ENCODE measurements around the gene NPAS3.

Gene NPAS3

DNA sequence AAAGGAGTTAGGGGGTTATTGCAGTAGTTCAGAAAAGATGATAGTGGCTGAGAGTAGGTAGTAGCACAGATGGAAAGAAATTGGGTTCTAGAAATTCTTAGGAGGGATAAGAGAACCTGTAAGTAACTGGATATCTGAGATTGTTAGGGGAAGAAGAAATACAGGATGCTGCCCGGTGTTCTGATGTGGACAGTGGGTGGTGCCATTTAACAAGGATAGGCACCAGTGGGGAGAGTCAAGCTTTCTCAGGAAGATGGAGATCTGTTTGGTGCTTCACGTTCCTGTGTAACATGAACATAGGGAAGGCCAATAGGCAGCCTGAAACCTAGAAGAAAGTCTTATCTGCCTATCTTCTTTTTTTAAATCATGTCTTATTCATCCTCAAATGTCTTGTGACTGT lies 245.9 kb downstream of the NPAS3 start:
- H3K4me1 Mint-ChIP-seq: no peaks in the 10 kb centered on the region
- H3K27me3 Mint-ChIP-seq: no peaks in the 10 kb centered on the region
- no peak overlapping the region for H3K27ac Mint-ChIP-seq
- H3K36me3 Mint-ChIP-seq (ENCODE audit: low read depth): no peaks in the 10 kb centered on the region
- ATAC-seq: no peak
- no peaks in the 10 kb centered on the region for H3K9me3 Mint-ChIP-seq
- no peak for DNase-seq
- H3K4me3 Mint-ChIP-seq: no peak overlapping the region

DNA sequence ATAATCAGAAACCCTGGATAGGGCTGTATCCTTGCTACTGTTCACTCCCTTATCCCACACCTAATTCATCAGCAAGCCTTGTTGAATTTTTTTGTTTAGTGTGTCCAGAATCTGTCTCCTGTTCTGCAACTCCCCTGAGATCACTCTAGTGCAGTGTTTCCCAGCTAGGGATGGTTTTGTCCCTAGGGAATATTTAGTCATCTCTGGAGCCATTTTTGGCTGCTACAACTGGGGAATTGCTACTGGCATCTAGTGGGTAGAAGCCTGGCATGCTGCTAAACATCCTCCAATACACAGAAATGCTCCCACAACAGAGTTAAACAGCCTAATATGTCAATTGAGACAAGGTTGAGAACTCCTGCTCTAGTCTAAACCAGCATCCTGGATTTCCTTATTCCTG lies 248.0 kb downstream of the NPAS3 start:
- no peaks in the 10 kb centered on the region for H3K27me3 Mint-ChIP-seq
- no peaks in the 10 kb centered on the region for H3K4me1 Mint-ChIP-seq
- ATAC-seq (no peak), DNase-seq (no peak)
- H3K4me3 Mint-ChIP-seq: no peak overlapping the region
- H3K27ac Mint-ChIP-seq: no peak overlapping the region
- H3K9me3 Mint-ChIP-seq: no peaks in the 10 kb centered on the region
- no peaks in the 10 kb centered on the region for H3K36me3 Mint-ChIP-seq (ENCODE audit: low read depth)

DNA sequence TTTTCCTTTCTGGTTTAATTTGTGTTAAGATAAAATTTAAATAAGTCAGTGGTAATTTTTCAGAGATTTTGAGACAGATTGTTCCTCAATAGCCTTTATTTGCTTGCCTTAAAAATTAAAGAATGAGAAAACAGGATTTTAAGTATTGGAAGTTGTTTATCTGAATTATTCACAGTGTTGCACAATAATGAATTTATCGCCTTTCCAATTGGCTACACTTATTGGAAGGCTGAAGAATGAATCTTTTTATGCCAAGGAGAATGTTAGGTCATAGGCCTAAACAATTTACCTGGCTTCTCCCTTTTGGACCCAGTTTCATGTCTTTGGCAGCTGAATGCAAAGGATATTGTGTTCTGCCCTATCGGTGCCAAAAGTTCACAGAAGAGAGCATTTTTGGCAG lies 250.2 kb downstream of the NPAS3 start:
- Mint-ChIP-seq H3K27ac (no peak overlapping the region), H3K27me3 (no peaks in the 10 kb centered on the region), H3K36me3 (ENCODE audit: low read depth) (no peaks in the 10 kb centered on the region), H3K9me3 (no peaks in the 10 kb centered on the region), H3K4me1 (no peaks in the 10 kb centered on the region), H3K4me3 (no peak overlapping the region)
- no peak for DNase-seq
- ATAC-seq: no peak

DNA sequence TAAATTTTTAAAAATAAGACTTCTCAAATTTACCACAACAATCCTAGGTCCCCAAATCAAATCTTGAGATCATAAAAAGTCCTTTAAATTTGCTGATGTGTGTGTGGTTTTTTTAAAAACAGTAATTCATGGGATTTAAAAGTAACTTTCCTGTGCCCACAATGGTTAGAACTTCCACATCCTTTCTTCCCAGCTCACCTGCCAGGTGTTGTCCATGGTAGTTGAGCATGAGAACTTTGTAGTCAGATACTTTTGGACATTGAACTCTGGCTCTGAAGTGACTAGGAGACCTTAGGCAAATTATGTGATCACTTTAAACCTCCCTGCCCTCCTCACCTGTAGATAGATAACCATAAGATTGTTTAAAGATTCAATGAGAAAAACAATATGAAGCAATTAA lies 253.2 kb downstream of the NPAS3 start:
- Mint-ChIP-seq H3K36me3 (ENCODE audit: low read depth) (no peaks in the 10 kb centered on the region), H3K27ac (no peak overlapping the region), H3K4me3 (no peak overlapping the region), H3K4me1 (no peaks in the 10 kb centered on the region), H3K9me3 (peaks cover 7% of the 10 kb centered on the region), H3K27me3 (no peaks in the 10 kb centered on the region)
- no peak for DNase-seq
- ATAC-seq: no peak

DNA sequence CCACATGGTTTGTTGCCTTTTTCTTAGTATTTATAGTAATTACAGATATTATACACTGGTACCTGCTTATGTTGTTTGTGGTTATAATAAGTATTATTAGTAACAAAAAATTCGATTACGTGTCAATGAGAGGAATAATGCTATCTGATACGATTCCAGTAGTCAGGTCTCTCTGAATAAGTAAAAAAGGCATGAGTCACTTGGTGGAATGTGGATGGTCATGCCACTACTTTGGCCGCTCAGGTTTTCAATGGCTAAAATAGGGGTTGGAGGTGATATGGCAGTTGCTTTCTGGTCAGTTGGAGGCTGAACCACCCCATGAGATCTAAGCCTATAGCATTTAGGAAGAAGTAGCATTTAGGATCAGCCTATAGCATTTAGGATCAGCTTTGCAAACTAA lies 255.9 kb downstream of the NPAS3 start:
- ATAC-seq (no peak), DNase-seq (no peak)
- Mint-ChIP-seq H3K4me1 (no peaks in the 10 kb centered on the region), H3K27ac (no peak overlapping the region), H3K9me3 (peaks cover 7% of the 10 kb centered on the region), H3K4me3 (no peak overlapping the region), H3K36me3 (ENCODE audit: low read depth) (no peaks in the 10 kb centered on the region), H3K27me3 (no peaks in the 10 kb centered on the region)

DNA sequence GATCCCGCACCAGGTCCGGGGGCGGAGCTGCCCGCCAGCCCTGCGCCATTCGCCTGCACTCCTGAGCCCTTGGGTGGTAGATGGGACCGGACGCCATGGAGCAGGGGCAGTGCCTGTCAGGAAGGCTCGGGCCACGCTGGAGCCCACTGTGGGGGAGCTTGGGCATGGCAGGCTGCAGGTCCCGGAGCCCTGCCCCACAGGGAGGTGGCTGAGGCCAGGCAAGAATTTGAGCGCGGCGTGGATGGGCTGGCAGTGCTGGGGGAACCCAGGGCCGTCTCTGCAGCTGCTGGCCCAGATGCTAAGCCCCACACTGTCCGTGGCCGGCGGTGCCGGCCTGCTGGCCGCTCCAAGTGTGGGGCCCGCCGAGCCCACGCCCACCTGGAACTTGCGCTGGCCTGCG lies 260.0 kb downstream of the NPAS3 start:
- Mint-ChIP-seq H3K36me3 (ENCODE audit: low read depth) (no peaks in the 10 kb centered on the region), H3K9me3 (peaks cover 7% of the 10 kb centered on the region), H3K27me3 (no peaks in the 10 kb centered on the region), H3K27ac (no peak overlapping the region), H3K4me1 (no peaks in the 10 kb centered on the region), H3K4me3 (no peak overlapping the region)
- ATAC-seq: no peak
- DNase-seq: no peak

DNA sequence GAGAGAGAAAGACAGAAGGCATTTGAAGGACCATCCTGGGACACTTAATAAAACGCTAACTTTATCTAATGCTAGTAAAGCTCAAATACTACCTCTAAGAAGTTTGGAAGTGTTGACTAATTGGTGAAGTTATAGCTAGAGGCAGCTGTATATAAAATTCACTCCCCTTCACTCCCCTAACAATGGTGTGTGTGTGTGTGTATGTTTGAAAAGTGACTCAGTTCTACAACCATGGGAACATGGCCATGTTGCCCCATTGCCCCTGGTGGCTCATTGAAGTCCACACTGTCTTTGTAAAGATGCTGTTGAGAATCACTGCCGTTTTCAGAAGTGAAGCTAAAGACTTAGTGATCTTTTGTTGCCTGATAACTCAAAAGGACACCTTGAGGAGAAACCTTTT lies 262.4 kb downstream of the NPAS3 start:
- H3K27me3 Mint-ChIP-seq: no peaks in the 10 kb centered on the region
- H3K9me3 Mint-ChIP-seq: peaks cover 3% of the 10 kb centered on the region
- no peak overlapping the region for H3K27ac Mint-ChIP-seq
- H3K36me3 Mint-ChIP-seq (ENCODE audit: low read depth): no peaks in the 10 kb centered on the region
- no peak for ATAC-seq
- no peak for DNase-seq
- no peaks in the 10 kb centered on the region for H3K4me1 Mint-ChIP-seq
- H3K4me3 Mint-ChIP-seq: no peak overlapping the region

DNA sequence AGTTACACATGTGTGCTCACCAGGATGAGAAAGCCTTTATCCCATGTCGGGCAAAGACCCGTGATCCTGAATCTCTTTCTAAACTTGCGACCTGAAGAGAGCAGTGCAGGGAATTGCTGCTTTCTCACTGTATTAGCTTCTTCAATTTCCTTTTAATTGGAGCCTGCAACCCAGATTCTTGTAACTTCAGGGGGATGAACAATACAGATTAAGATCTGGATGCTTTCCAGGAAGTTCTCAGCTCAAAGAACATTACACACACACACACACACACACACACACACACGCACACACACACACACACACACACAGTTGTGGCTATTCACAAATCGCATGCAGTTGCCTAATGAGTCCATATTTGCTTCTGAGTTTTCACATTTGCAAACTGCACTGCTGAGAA lies 268.3 kb downstream of the NPAS3 start:
- Mint-ChIP-seq H3K27me3 (no peaks in the 10 kb centered on the region), H3K36me3 (ENCODE audit: low read depth) (no peaks in the 10 kb centered on the region), H3K9me3 (no peaks in the 10 kb centered on the region), H3K27ac (no peak overlapping the region), H3K4me1 (no peaks in the 10 kb centered on the region), H3K4me3 (no peak overlapping the region)
- DNase-seq (no peak), ATAC-seq (no peak)

DNA sequence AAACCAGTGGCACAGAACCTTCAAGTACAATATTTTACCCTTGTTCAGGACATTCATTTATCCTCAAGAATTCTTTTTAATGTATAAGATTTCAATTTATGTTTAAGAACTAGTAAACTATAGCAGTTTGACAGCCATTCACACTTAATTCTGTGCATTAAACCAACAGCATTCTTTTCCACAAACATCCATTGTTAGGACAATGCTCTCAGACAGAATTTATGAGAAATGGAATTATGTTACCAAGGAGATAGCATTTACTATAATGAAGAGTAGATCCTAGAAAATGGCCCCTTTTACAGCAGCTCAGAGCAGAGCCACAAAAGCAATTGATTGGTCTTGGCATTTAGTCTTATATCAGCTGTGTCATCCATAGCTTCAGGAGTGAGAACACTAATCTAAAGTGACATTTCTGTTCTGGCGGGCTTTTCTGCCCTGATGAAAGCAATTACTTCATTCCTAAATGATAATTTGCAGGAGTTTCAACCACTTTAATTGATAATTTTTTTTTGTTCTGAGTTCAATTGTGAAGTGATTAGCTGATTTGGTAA lies 268.9 kb downstream of the NPAS3 start:
- Mint-ChIP-seq H3K36me3 (ENCODE audit: low read depth) (no peaks in the 10 kb centered on the region), H3K27me3 (no peaks in the 10 kb centered on the region), H3K27ac (no peak overlapping the region), H3K4me3 (no peak overlapping the region), H3K4me1 (no peaks in the 10 kb centered on the region), H3K9me3 (no peaks in the 10 kb centered on the region)
- no peak for ATAC-seq
- no peak for DNase-seq

DNA sequence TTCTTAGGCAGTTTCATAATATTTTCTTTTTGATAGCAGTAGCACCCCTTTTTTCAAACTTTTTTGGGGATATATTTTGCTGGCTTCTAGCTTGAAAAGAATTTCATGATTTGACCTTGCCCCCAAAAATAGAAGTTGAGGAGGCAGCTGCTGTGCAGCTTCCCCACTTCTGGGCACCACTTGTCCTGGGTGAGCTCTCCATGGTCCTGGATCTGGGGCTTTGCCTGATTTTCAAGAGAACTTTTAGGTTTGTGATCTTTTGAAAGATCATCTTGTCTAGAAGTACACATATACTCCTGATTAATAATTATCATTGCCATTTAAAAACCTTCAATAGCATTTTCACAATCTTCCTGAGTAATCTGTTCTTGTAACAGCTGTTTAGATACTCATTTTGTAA lies 271.6 kb downstream of the NPAS3 start:
- no peak for ATAC-seq
- Mint-ChIP-seq H3K27me3 (no peaks in the 10 kb centered on the region), H3K4me1 (no peaks in the 10 kb centered on the region), H3K36me3 (ENCODE audit: low read depth) (no peaks in the 10 kb centered on the region), H3K4me3 (no peak overlapping the region), H3K27ac (no peak overlapping the region), H3K9me3 (no peaks in the 10 kb centered on the region)
- no peak for DNase-seq

DNA sequence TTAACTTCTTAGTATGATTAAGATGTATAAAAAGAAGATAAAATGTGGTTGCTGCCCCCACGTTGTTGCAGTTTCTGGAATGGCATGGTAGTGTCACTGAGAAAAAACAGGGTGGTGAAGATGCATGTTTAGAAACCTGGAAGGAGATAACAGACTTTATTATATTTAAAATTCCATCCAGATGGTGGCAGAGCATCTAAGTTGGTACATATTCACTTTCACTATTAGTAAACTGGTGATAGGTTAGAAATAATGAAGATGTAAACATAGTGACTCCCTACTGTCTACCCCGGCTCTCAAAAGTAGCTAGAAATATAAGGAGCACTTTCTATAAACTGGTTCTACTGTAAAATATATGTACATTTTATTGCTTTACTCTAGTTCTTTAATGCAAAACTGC lies 279.3 kb downstream of the NPAS3 start:
- Mint-ChIP-seq H3K27me3 (no peaks in the 10 kb centered on the region), H3K27ac (no peak overlapping the region), H3K9me3 (peaks cover 3% of the 10 kb centered on the region), H3K36me3 (ENCODE audit: low read depth) (no peaks in the 10 kb centered on the region), H3K4me3 (no peak overlapping the region), H3K4me1 (no peaks in the 10 kb centered on the region)
- ATAC-seq (no peak), DNase-seq (no peak)

DNA sequence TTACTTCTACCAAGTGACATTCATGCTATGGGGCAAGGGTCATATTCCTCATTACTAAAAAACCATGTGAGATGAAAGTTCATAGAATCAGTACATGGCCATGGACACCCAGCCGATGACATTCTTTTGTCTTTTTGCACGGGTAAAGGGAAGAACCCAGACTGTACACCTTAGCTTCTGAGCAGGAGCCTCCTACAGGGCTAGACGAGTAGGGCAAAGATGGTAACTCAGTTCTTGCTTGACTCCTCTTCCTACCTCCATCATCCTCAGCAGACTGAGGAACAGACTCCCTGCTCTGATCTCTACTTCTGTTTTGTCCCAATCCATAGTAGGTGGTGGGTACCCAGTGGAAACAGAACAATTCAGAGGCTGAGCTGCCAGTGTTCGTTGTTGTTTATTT lies 281.3 kb downstream of the NPAS3 start:
- no peak for DNase-seq
- no peaks in the 10 kb centered on the region for H3K4me1 Mint-ChIP-seq
- no peak overlapping the region for H3K27ac Mint-ChIP-seq
- no peak for ATAC-seq
- H3K27me3 Mint-ChIP-seq: no peaks in the 10 kb centered on the region
- no peaks in the 10 kb centered on the region for H3K36me3 Mint-ChIP-seq (ENCODE audit: low read depth)
- H3K4me3 Mint-ChIP-seq: no peak overlapping the region
- peaks cover 3% of the 10 kb centered on the region for H3K9me3 Mint-ChIP-seq

DNA sequence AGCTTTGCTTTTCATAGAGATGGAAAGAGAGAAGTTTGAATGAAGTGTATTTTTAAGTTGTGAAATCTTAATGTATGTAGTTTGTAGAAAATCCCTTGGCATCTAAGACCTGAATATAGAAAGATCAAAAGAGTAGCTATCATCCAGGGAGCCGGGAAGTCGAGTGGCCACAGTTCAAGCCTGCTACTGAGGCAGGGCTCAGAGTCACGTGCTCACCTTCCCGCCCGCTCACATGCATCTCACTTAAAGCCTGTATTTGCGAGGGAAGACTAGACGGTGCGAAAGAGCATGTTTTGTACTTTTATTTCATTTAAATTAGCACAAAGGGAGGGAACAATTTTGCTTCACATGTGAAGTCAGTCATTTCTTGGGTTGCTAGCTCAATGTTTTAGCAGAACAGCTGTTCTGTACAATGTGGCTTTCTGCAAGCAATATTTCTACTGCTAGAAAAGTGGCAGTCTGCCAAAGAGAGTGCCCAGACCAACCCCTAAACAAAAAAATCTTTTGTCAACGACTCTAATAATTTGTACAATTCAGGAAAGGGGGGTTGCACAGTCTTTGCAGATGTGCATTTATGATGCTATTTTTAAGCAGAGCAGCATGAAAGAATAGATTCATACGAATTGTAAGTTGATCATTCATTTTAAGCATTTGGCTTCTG lies 290.7 kb downstream of the NPAS3 start:
- no peak for DNase-seq
- no peaks in the 10 kb centered on the region for H3K4me1 Mint-ChIP-seq
- H3K27ac Mint-ChIP-seq: no peak overlapping the region
- ATAC-seq: no peak
- no peak overlapping the region for H3K4me3 Mint-ChIP-seq
- peaks cover 4% of the 10 kb centered on the region for H3K9me3 Mint-ChIP-seq
- H3K36me3 Mint-ChIP-seq (ENCODE audit: low read depth): no peaks in the 10 kb centered on the region
- no peaks in the 10 kb centered on the region for H3K27me3 Mint-ChIP-seq

DNA sequence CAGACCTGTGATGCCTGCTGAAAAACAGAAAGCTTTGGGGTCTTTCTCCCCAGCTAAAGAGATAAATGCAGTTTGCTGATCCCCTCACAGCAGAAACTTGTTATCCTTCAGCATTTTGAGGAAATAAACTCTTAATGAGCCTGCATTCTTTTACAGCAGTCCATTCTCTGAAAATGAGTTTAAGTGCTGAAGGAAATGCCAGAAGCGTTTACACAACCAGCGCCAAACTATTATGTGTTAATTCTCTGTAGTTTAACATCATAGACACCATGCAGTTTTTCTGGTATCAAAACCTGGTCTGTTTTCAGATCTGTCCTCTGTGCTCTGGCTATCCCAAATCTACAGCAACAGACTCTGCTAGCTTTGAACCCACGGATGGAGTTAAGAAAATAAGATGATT lies 291.3 kb downstream of the NPAS3 start:
- no peak for ATAC-seq
- Mint-ChIP-seq H3K27ac (no peak overlapping the region), H3K27me3 (no peaks in the 10 kb centered on the region), H3K4me1 (no peaks in the 10 kb centered on the region), H3K9me3 (peaks cover 4% of the 10 kb centered on the region), H3K36me3 (ENCODE audit: low read depth) (no peaks in the 10 kb centered on the region), H3K4me3 (no peak overlapping the region)
- no peak for DNase-seq

DNA sequence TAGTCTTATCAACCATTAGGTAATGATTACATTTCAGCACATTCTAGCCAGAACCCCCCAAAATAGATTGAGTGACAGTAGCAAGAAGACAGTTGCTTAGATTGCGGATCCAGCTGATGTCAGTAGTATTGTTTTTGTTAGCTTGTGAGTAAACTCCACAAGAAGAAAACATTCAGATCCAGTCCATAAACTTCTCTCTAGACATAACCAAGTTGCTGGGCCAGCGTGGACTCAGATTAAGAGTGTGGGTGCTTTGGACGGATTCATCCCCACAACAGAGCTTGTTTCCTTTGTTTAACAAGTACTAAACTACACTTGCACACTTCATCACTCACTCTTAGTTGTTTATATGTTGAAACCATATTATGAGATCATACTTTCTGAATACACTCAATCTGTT lies 293.4 kb downstream of the NPAS3 start:
- ATAC-seq (no peak), DNase-seq (no peak)
- H3K27me3 Mint-ChIP-seq: no peaks in the 10 kb centered on the region
- peaks cover 4% of the 10 kb centered on the region for H3K9me3 Mint-ChIP-seq
- no peak overlapping the region for H3K27ac Mint-ChIP-seq
- no peaks in the 10 kb centered on the region for H3K4me1 Mint-ChIP-seq
- no peak overlapping the region for H3K4me3 Mint-ChIP-seq
- no peaks in the 10 kb centered on the region for H3K36me3 Mint-ChIP-seq (ENCODE audit: low read depth)
